Amygdala (tissue), 56 donors: ENCODE measurements around the gene GALNT13.
A peak's percentile ranks its signal among the peaks of the same experiment; 100 is the strongest.

Source experiments
- DNase-seq, 56 donors: peaks; one replicate each; lab custom pipeline; 2025; lab: John Stamatoyannopoulos, UW

GALNT13 gene

DNA sequence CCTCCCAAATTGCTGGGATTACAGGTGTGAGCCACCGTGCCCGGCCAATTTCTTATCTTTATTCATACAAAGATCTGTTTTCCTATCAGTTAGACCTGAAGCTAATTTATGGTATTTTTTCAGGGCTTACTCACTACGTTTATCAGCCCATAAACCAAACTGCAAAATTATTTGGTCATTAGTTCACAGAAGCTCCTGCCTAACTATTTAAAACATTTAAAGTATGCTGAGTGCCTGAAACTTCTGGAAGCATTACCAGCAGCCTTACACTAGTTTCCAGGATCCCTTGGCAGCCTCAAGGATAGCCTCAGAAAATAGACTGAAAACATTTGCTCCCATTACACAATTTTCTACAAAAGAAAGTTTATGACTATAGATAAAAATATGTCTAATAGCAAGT is 68.8 kb downstream of the GALNT13 start:
- no peak for DNase-seq

DNA sequence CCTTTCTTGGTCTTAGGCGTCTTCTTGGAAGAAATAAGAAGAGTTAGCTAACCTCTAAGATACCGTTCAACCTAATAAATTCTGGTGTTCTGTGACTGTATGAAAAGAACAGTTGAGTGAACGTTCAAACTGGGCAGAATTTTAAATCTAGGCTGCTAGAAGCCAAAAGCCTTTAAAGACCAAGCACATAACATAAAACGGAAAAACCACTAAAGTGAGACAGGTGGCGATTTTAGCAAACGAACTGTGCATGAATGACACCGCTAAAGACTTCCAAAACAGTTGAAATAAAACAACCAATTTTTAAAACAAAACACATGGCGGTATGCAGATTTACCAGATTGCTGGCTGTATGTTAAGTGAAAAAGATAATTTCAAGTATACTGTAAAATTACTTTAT is 73.1 kb downstream of the GALNT13 start:
- no peak for DNase-seq

DNA sequence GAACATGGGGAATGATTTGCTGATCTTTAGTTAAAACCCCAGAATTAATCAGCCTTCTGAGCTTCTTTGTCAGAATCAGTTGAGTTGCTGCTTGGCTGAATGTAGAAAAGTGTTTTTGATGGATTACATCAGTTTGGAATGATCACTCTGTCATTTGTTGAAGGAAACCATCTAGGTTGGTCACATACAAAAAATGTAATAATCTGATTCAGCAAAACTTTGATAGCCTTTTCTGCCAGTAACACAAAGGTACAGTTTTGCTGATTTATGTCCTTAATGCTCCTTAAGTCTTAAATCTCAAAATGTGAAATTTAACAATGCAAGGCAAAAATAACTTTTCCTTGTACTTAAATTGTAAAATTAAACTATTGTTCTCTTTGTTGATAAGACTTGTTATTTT is 74.3 kb downstream of the GALNT13 start:
- DNase-seq: no peak

GRCh38 chr2:153953761-153954160 is 82.0 kb downstream of the GALNT13 start:
- no peak for DNase-seq

GRCh38 chr2:153963256-153963655 is 91.5 kb downstream of the GALNT13 start:
- DNase-seq: peak in 1 of 56 donors; percentile 27

DNA sequence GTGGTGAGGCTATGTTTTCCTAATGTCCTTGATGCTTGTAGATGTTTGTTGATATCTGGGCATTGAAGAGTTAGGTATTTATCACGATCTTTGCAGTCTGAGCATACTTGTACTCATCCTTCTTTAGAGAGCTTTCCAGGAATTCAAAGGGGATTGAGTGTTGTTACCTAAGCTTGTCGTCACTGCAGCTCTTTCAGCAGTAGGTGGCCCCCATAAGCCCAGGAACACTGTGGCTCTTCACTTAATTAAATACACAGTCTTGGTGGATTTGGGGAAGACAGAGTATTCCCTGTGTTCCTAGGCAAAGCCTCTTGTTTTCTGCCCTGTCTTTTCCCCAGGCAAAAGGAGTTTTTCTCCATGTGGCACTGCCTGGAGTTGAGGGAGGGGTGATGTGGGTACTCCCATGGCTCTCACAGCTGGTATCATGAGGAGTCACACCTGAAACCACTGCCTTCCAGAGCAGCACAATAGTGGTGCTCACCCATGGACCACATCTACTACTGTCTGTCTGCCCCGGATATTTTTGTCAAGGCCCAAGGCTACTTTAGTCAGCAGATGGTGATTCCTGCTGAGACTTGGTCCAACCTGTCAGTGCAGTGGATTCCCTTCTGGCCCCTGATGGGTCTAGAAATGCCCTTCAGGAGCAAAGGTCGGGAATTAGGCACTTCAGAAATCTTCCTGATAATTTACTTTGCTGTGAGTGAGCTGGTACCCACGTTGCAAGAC is 95.7 kb downstream of the GALNT13 start:
- DNase-seq: no peak

- DNase-seq: no peak
These were observed 99.5 kb downstream of the GALNT13 start for GRCh38 chr2:153971250-153971649.

DNA sequence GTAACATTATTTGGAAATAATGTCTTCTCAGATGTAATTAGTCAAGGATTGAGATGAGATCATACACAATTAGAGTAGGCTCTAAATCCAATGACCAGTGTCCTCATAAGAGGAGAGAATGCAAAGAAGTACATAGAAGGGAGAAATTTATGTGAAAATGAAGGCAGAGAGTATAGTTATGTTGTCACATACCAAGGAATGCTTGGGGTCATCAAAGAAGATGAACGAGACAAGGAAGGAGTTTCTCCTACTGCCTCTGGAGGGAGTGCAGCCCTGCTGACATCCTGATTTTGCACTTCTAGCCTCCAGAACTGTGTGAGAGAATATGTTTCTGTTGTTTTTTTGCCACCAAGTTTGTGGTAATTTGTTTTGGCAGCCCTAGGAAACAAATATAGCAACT is 100.1 kb downstream of the GALNT13 start:
- DNase-seq: no peak

- DNase-seq: no peak
These were observed 100.7 kb downstream of the GALNT13 start for GRCh38 chr2:153972412-153972811.

- no peak for DNase-seq
These were observed 114.9 kb downstream of the GALNT13 start for GRCh38 chr2:153986488-153987229.

GRCh38 chr2:153990771-153991170 is 119.0 kb downstream of the GALNT13 start:
- no peak for DNase-seq

DNA sequence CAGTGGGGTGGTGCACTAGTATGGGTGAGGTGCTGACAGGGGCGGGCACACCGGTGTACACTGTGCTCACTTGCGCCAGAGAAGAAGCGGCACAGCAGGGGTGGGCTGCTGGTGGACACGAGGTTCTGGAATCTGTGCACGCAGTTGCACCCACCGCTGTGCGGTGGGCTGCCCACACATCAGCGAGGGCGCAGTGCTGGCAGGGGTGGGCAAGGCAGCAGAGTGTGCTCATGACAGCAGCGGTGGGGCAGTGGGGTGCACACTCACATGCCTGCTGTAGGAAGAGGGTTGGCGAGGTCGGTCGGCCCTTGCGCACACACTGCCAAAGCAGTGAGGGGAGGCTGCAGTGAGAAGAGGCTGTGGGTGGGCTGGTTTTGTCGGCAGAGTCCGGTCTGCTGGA is 141.8 kb downstream of the GALNT13 start:
- DNase-seq: no peak

DNA sequence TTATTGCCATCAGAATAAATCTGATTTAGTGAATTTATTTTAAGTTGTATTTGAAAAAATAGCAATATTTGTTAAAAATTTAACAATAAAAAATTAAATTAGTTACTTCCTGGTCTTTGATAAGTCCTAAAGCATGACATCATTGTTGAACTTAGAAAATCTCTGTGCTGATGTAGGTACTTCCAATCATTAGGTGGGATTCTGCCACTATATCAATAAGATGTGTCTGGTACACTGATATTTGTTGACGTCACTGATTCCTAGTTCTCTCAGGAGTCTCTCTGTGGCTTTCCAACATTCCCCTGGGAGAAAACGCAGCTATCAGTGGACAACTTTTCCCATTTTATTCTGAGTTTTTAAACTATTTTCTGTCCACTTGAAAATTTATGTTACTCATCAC is 143.5 kb downstream of the GALNT13 start:
- no peak for DNase-seq

- no peak for DNase-seq
These were observed 157.8 kb downstream of the GALNT13 start for GRCh38 chr2:154029504-154029903.

- no peak for DNase-seq
These were observed 160.5 kb downstream of the GALNT13 start for GRCh38 chr2:154032220-154032619.

GRCh38 chr2:154046493-154046892 is 174.8 kb downstream of the GALNT13 start:
- no peak for DNase-seq

- no peak for DNase-seq
These were observed 177.2 kb downstream of the GALNT13 start for GRCh38 chr2:154048905-154049304.

DNA sequence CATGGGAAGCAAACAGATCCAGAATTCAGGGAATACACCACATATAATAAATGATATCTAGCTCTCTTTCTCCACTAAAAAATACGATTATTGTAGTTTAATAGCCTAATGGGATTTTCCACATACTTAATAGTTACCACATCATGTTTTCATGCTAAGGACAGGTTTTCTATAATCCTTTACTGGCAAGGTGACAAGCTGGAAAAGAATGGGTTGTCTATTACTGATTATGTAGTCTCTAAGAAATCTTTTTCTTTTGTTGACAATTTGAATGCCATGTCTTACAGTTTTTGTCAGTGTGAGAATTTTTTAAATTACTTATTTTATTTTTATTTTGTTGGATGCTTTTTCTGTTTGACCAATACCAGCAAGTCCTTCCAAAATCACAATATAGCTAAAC is 177.8 kb downstream of the GALNT13 start:
- DNase-seq: no peak

DNA sequence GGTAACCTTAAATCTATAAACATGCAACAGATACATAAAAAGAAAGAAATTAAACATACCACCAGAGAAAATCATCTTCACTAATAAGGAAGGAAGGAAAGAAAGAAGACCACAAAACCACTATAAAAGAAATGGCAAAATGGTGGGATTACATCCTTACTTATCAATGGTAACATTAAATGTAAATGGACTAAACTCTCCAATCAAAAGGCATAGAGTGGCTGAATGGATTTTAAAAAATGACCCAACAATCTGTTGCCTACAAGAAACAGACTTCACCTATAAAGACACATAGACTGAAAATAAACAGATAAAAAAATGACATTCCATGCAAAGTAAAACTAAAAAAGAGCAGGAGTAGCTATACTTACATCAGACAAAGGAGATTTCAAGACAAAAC is 195.4 kb downstream of the GALNT13 start:
- DNase-seq: no peak

DNA sequence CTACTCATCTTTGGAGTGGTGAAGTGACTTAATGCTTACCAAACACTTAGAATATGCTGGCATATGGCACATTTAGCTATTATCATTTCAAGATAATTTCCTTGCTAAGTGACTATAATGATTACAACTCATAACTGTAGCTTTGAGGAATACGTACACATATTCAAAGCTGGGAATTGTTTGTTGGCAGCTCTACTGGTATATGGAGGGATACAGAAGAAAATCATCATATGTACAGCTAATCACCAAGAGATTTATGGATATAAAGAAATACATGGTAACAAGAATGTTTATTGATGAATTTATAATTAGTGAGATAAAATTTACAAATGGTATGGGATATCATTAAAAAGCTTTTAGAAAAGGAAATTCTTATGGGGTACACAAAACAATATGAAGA is 207.2 kb downstream of the GALNT13 start:
- no peak for DNase-seq

GRCh38 chr2:154092571-154092970 is 220.8 kb downstream of the GALNT13 start:
- DNase-seq: no peak

- no peak for DNase-seq
These were observed 222.1 kb downstream of the GALNT13 start for GRCh38 chr2:154093856-154094255.
